Endothelial cell of umbilical vein (primary cell): Measurements from ENCODE around the gene ACTR1A. TPM values are rescaled to one million over a fixed set of nuclear protein-coding genes. Genes with fewer than 3 reads are reported as not detected.

Experiments used
- BruUV-seq: library from RNA; stranded (reverse); fragments of 400-500 nt; replicated peaks from 2 replicates; lab custom pipeline; 2021; lab: Mats Ljungman, UMichigan
- CTCF ChIA-PET: fragments of 300-600, 350-600 bp; sonication (Branson Sonifier 250); formaldehyde crosslinking; loops from one replicate; lab custom pipeline; 2021; ENCODE audit warnings: antibody characterized with exemption, inconsistent platforms; lab: Charles Lee
- POLR2A ChIA-PET: fragments of 300-600, 350-600 bp; sonication (Branson Sonifier 250); formaldehyde crosslinking; loops from one replicate; lab custom pipeline; 2021; ENCODE audit warnings: antibody characterized with exemption, inconsistent platforms; lab: Charles Lee
- DNase-seq: peaks from one replicate; pipeline ENCODE4 v3.0.0-alpha.2; 2011; ENCODE audit warnings: low read depth, low spot score
- FAIRE-seq: peaks from 2 replicates; lab custom pipeline; 2011; peaks lifted over from hg19 to GRCh38; lab: Jason Lieb, UNC
- H2AFZ ChIP-seq: 2 replicates; pipeline ENCODE4 v1.6.0; 2012; ENCODE audit warnings: low read depth, low read length, control low read depth, inconsistent platforms
- H3K27ac ChIP-seq: 2 replicates; pipeline ENCODE4 v1.5.1; 2011; ENCODE audit warnings: low read depth, mild to moderate bottlenecking, control low read depth, low read length, moderate library complexity; ENCODE audit not compliant: insufficient read depth
- H3K27me3 ChIP-seq, 2 experiments: 2 replicates each; pipeline versions ENCODE4 v1.6.0 to v1.6.1; 2011; ENCODE audit warnings: low read length in 2 of 2, mixed read lengths in 1 of 2; ENCODE audit not compliant: control insufficient read depth in 2 of 2, insufficient read depth in 2 of 2
- H3K36me3 ChIP-seq, 2 experiments: 2 replicates in 1 of 2; 3 replicates in 1 of 2; pipeline ENCODE4 v1.5.1; 2011; ENCODE audit warnings: low read length in 2 of 2, mild to moderate bottlenecking in 1 of 2, moderate library complexity in 1 of 2; ENCODE audit not compliant: control insufficient read depth in 2 of 2, insufficient read depth in 2 of 2; ENCODE audit errors: extremely low read depth in 1 of 2
- H3K4me1 ChIP-seq: 3 replicates; pipeline ENCODE4 v1.5.1; 2011; ENCODE audit warnings: mild to moderate bottlenecking, low read length; ENCODE audit not compliant: control insufficient read depth, insufficient read depth; ENCODE audit errors: extremely low read depth
- H3K4me2 ChIP-seq: 2 replicates; pipeline ENCODE4 v1.6.1; 2011; ENCODE audit warnings: low read length, control low read depth, mixed read lengths; ENCODE audit not compliant: insufficient read depth
- H3K4me3 ChIP-seq, 3 experiments: fragments of 200-600 bp in 1 of 3; sonication (generic), shearing (Covaris generic) in 1 of 3; replicated peaks in 1 of 3; 2 replicates each; pipeline ENCODE4 v1.5.1; 2011 to 2016; ENCODE audit warnings: control low read depth in 3 of 3, low read length in 3 of 3, mild to moderate bottlenecking in 2 of 3, inconsistent platforms in 1 of 3, low read depth in 1 of 3, moderate library complexity in 1 of 3; ENCODE audit not compliant: insufficient read depth in 1 of 3
- H3K79me2 ChIP-seq: 2 replicates; pipeline ENCODE4 v1.6.0; 2012; ENCODE audit warnings: low read length, inconsistent platforms; ENCODE audit not compliant: control insufficient read depth, insufficient read depth
- H3K9ac ChIP-seq: replicated peaks from 2 replicates; pipeline ENCODE3; 2011; ENCODE audit warnings: low read length, control low read depth; ENCODE audit not compliant: insufficient read depth; ENCODE audit errors: extremely low read depth
- H3K9me1 ChIP-seq: replicated peaks from 3 replicates; pipeline ENCODE4 v1.6.0; 2011; ENCODE audit warnings: mild to moderate bottlenecking, low read length; ENCODE audit not compliant: control insufficient read depth, insufficient read depth; ENCODE audit errors: extremely low read depth
- H3K9me3 ChIP-seq: replicated peaks from 2 replicates; pipeline ENCODE4 v1.5.1; 2012; ENCODE audit warnings: low read length, inconsistent platforms; ENCODE audit not compliant: control insufficient read depth, insufficient read depth
- H4K20me1 ChIP-seq: replicated peaks from 2 replicates; pipeline ENCODE3; 2011; ENCODE audit warnings: mild to moderate bottlenecking, low read length; ENCODE audit not compliant: control insufficient read depth, insufficient read depth; ENCODE audit errors: extremely low read depth
- CTCF ChIP-seq, 2 donors: IDR thresholded peaks; 1 replicate in 1 of 2; 2 replicates in 1 of 2; pipeline ENCODE4 v1.5.1; 2011; ENCODE audit warnings: low read length in 2 of 2, mild to moderate bottlenecking in 2 of 2, moderate library complexity in 2 of 2, control low read depth in 1 of 2, inconsistent platforms in 1 of 2, low read depth in 1 of 2; ENCODE audit not compliant: insufficient read depth in 1 of 2; ENCODE audit errors: extremely low read depth in 1 of 2
- EZH2 ChIP-seq: IDR thresholded peaks from 2 replicates; pipeline ENCODE4 v1.6.1; 2012; ENCODE audit warnings: borderline replicate concordance, low read depth, mild to moderate bottlenecking, moderate library complexity, low read length, inconsistent platforms; ENCODE audit not compliant: severe bottlenecking
- MAX ChIP-seq: IDR thresholded peaks from 2 replicates; pipeline ENCODE4 v1.6.1; 2011; ENCODE audit not compliant: insufficient read depth, insufficient read length
- POLR2A ChIP-seq: IDR thresholded peaks from 2 replicates; pipeline ENCODE4 v1.6.1; 2012; ENCODE audit warnings: low read depth, mild to moderate bottlenecking, control low read depth, low read length
- POLR2AphosphoS5 ChIP-seq: IDR thresholded peaks from 2 replicates; pipeline ENCODE4 v1.6.1; 2012; ENCODE audit warnings: low read depth, mild to moderate bottlenecking, control low read depth, low read length, moderate library complexity; ENCODE audit not compliant: insufficient read depth
- dilution Hi-C: fragments of 300-500 bp; cut with MboI; formaldehyde crosslinking; loops from one replicate; pipeline ENCODE4 v1.15.0; 2019; ENCODE audit warnings: low sequenced_read_pairs; ENCODE audit not compliant: extremely low pct_ligation_motif_present
- intact Hi-C: fragments of 100-400 bp; cut with micrococcal nuclease; formaldehyde crosslinking; loops from one replicate; pipeline ENCODE4 v1.10.0; 2022
- polyA plus RNA-seq, 4 experiments: library from polyadenylated mRNA; depleted of rRNA in 3 of 4; stranded (reverse) in 3 of 4; unstranded in 1 of 4; fragments of >200 nt; gene quantifications; 2 replicates each; pipeline versions ENCODE4 v1.2.1 to v1.2.3, GENCODE V29; 2011 to 2012; ENCODE audit warnings: missing spikeins in 1 of 4
- total RNA-seq: library from RNA; stranded (reverse); gene quantifications from 2 replicates; pipeline ENCODE4 v1.2.3, GENCODE V29; 2021

Gene ACTR1A
- total and polyA plus RNA-seq, 2 donors (not counting 3 experiments of a cell fraction or from before 2014, with no cell fraction given): 155 to 164 TPM

- H3K9me3 ChIP-seq: no peaks in the 10 kb centered on the region
- peak within 1 kb of the TSS; percentile 53 for H2AFZ ChIP-seq
- peaks cover 16% of the 10 kb centered on the region for H3K4me1 ChIP-seq
- dilution Hi-C loops (no loop called here), intact Hi-C loops (loop anchor here (1.0 to 5.0 kb wide), 6 partner anchors 80 to 311 kb away; partner anchors contain the start of genes ARL3, FBXL15 and SFXN2)
- no peaks in the 10 kb centered on the region for H3K36me3 ChIP-seq
- BruUV-seq: no TSS peak
- FAIRE-seq (peak; percentile 71), DNase-seq (peak; percentile 99)
- TF ChIP-seq CTCF (IDR thresholded peaks at IDR 0.05; ENCODE audit: extremely low read depth in 1 of 2, insufficient read depth in 1 of 2, low read depth in 1 of 2, low read length in 2 of 2): peak; percentile 89 to 91
- TF ChIP-seq MAX: peak; percentile 46
- TF ChIP-seq POLR2AphosphoS5: peak; percentile 79
- TF ChIP-seq POLR2A: peak; percentile 86
- no peak for TF ChIP-seq EZH2
- H3K4me2 ChIP-seq: peak within 1 kb of the TSS; percentile 93
- H4K20me1 ChIP-seq: no peaks in the 10 kb centered on the region
- peak within 1 kb of the TSS; percentile 54 for H3K9ac ChIP-seq
- H3K27me3 ChIP-seq: no peaks in the 10 kb centered on the region
- H3K79me2 ChIP-seq: peaks cover 58% of the 10 kb centered on the region
- peak within 1 kb of the TSS; percentile 52 for H3K27ac ChIP-seq
- ChIA-PET POLR2A (interaction anchor here (0.5 to 1.5 kb wide), 6 partner anchors 25 to 143 kb away, joined by 3 to 4 read pairs (median 4); no protein-coding TSS in a partner anchor), CTCF (interaction anchor here (0.6 to 8.4 kb wide), 40 partner anchors 8 to 334 kb away, joined by 3 to 261 read pairs (median 4); partner anchors contain the start of genes ARL3, CUEDC2, SFXN2 and TRIM8)
- H3K4me3 ChIP-seq: peak within 1 kb of the TSS; percentile 68 to 87 (median 76)
- no peaks in the 10 kb centered on the region for H3K9me1 ChIP-seq
Observed at GRCh38 chr10:102503264-102504178, 1.0 kb upstream of the ACTR1A start, which contains the start of gene SUFU. Gene SUFU (plus strand): TSS chr10:102503972. CDS start chr10:102504153, 181 bp downstream.
